GM10266 (cell line): ENCODE data around the gene NOC4L.

Experiments
- DNase-seq: peaks from one replicate; pipeline ENCODE4 v3.0.0; 2012; ENCODE audit errors: extremely low spot score
- CTCF ChIP-seq: IDR thresholded peaks from 2 replicates; pipeline ENCODE4 v1.5.1; 2012; ENCODE audit warnings: mild to moderate bottlenecking, low read depth; ENCODE audit not compliant: control insufficient read depth, insufficient read depth; ENCODE audit errors: missing control alignments

The NOC4L gene

GRCh38 chr12:132200800-132201199 is 56.5 kb downstream of the NOC4L start:
- no peak for TF ChIP-seq CTCF
- no peak for DNase-seq

- TF ChIP-seq CTCF = no peak
- DNase-seq = no peak
Observed at GRCh38 chr12:132201391-132202120, 57.3 kb downstream of the NOC4L start.
